Measurements from ENCODE around the gene PCDHGC3. TPM values are rescaled to one million over a fixed set of nuclear protein-coding genes. Genes with fewer than 3 reads are reported as not detected.

PCDHGC3 gene
- total and polyA plus RNA-seq, 2 of the 4 experiments (the other 2 are of a cell fraction), result 21.1 to 72.1 TPM

DNA sequence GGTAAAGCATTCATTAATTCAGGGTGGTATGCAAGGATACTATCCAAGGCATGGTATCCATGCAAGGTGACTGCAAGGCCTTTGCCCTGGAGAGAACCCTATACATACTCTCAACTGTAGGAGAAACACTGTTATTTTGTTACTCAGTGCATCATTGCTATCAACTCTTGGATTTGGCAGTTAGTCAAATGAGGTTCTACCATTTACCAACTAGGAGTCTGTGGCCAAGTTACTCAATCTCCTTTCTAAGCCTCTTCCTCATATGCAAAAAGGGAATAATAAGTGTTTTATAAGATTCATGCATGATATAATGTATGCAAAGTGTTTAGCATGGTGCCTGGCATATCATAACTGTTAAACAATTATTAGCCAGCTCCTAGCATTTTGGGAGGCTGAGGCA is 4.0 kb downstream of the PCDHGC3 start:
- H4K8ac ChIP-seq (ENCODE audit: low read depth in 2 of 2, low read length in 2 of 2), result no peak overlapping the region
- no TSS peak for BruUV-seq (replicated peaks)
- H3K9ac ChIP-seq (ENCODE audit: low read depth, low read length), result no peak overlapping the region
- ATAC-seq (ENCODE audit: low read depth) (no peak), DNase-seq (peak; percentile 33)
- H2BK20ac ChIP-seq (ENCODE audit: low read depth, low read length), result no peak overlapping the region
- H2AFZ ChIP-seq (replicated peaks; ENCODE audit: low read length, poor library complexity), result no peak overlapping the region
- no peak overlapping the region for H2BK120ac ChIP-seq (ENCODE audit: low read depth, low read length)
- in situ Hi-C loops (cut with MboI; ENCODE audit: low sequenced_read_pairs), result loop anchor here (5.0 kb wide), 1 partner anchor 43 kb away; no protein-coding TSS in a partner anchor
- H2AK5ac ChIP-seq (ENCODE audit: low read depth, low read length), result no peak overlapping the region
- H3K23ac ChIP-seq (ENCODE audit: low read depth, low read length), result peak overlapping the region; percentile 67; the same call in 1 of the 2 replicates
- no peak overlapping the region for H2BK15ac ChIP-seq (ENCODE audit: low read depth, low read length)
- H2AK9ac ChIP-seq (replicated peaks; ENCODE audit: low read depth, low read length, poor library complexity), result no peak overlapping the region
- H3K18ac ChIP-seq (ENCODE audit: low read depth, low read length), result no peak overlapping the region
- no peak overlapping the region for H3K4me3 ChIP-seq (ENCODE audit: insufficient read depth, low read depth, low read length)
- H3K9me3 ChIP-seq (ENCODE audit: control insufficient read depth, insufficient read depth, low read length), result no peaks in the 10 kb centered on the region
- ChIA-PET CTCF (no interaction called here), POLR2A (ENCODE audit: unreplicated experiment) (no interaction called here)
- no peak overlapping the region for H4K91ac ChIP-seq (ENCODE audit: insufficient read depth, low read depth, low read length)
- no peak for TF ChIP-seq BHLHE40 (IDR thresholded peaks at IDR 0.05; ENCODE audit: low read depth, low read length)
- no peak for TF ChIP-seq RCOR1 (IDR thresholded peaks at IDR 0.05; ENCODE audit: insufficient replicate concordance, low read length)
- TF ChIP-seq CHD1 (IDR thresholded peaks at IDR 0.05; ENCODE audit: low read depth, low read length), result no peak
- TF ChIP-seq, protein P1, sequence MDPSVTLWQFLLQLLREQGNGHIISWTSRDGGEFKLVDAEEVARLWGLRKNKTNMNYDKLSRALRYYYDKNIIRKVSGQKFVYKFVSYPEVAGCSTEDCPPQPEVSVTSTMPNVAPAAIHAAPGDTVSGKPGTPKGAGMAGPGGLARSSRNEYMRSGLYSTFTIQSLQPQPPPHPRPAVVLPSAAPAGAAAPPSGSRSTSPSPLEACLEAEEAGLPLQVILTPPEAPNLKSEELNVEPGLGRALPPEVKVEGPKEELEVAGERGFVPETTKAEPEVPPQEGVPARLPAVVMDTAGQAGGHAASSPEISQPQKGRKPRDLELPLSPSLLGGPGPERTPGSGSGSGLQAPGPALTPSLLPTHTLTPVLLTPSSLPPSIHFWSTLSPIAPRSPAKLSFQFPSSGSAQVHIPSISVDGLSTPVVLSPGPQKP (IDR thresholded peaks at IDR 0.05; ENCODE audit: borderline replicate concordance, low read depth, low read length), result no peak
- TF ChIP-seq, protein P2, sequence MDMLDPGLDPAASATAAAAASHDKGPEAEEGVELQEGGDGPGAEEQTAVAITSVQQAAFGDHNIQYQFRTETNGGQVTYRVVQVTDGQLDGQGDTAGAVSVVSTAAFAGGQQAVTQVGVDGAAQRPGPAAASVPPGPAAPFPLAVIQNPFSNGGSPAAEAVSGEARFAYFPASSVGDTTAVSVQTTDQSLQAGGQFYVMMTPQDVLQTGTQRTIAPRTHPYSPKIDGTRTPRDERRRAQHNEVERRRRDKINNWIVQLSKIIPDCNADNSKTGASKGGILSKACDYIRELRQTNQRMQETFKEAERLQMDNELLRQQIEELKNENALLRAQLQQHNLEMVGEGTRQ (IDR thresholded peaks at IDR 0.05; ENCODE audit: low read depth, low read length), result no peak
- no peak for TF ChIP-seq RAD21 (IDR thresholded peaks at IDR 0.05; ENCODE audit: low read length)
- no peak for TF ChIP-seq CEBPB (IDR thresholded peaks at IDR 0.05; ENCODE audit: low read depth, low read length)
- TF ChIP-seq, protein P3, sequence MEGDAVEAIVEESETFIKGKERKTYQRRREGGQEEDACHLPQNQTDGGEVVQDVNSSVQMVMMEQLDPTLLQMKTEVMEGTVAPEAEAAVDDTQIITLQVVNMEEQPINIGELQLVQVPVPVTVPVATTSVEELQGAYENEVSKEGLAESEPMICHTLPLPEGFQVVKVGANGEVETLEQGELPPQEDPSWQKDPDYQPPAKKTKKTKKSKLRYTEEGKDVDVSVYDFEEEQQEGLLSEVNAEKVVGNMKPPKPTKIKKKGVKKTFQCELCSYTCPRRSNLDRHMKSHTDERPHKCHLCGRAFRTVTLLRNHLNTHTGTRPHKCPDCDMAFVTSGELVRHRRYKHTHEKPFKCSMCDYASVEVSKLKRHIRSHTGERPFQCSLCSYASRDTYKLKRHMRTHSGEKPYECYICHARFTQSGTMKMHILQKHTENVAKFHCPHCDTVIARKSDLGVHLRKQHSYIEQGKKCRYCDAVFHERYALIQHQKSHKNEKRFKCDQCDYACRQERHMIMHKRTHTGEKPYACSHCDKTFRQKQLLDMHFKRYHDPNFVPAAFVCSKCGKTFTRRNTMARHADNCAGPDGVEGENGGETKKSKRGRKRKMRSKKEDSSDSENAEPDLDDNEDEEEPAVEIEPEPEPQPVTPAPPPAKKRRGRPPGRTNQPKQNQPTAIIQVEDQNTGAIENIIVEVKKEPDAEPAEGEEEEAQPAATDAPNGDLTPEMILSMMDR (conservative IDR thresholded peaks at IDR 0.05; ENCODE audit: low read depth, low read length), result no peak
- TF ChIP-seq FOS (IDR thresholded peaks at IDR 0.05; ENCODE audit: low read depth, low read length), result no peak
- TF ChIP-seq MXI1 (IDR thresholded peaks at IDR 0.05; ENCODE audit: borderline replicate concordance, low read depth, low read length), result no peak
- TF ChIP-seq SMC3 (IDR thresholded peaks at IDR 0.05; ENCODE audit: low read depth, low read length), result no peak
- TF ChIP-seq MAFK (IDR thresholded peaks at IDR 0.05; ENCODE audit: low read depth, low read length), result no peak
- TF ChIP-seq POLR2A (IDR thresholded peaks at IDR 0.05; ENCODE audit: low read depth, low read length), result no peak
- TF ChIP-seq MAZ (IDR thresholded peaks at IDR 0.05; ENCODE audit: borderline replicate concordance, low read depth, low read length), result no peak
- no peak for TF ChIP-seq NFE2L2 (IDR thresholded peaks at IDR 0.05; ENCODE audit: low read depth, low read length)
- no peak for TF ChIP-seq RFX5 (IDR thresholded peaks at IDR 0.05; ENCODE audit: low read depth, low read length)
- H3K27ac ChIP-seq (ENCODE audit: insufficient read depth, low read length), result no peak overlapping the region
- H3K56ac ChIP-seq (ENCODE audit: extremely low read depth, insufficient read depth, low read length), result no peak overlapping the region
- peaks cover 30 to 68% of the 10 kb centered on the region in 2 experiments for H3K79me1 ChIP-seq (ENCODE audit: low read depth in 1 of 2, low read length in 2 of 2)
- H4K20me1 ChIP-seq (ENCODE audit: insufficient read depth, low read length), result peaks cover 44% of the 10 kb centered on the region
- no peak overlapping the region; the same call in 1 of the 2 replicates for H3K4me2 ChIP-seq (ENCODE audit: low read depth, low read length)
- H3K36me3 ChIP-seq (ENCODE audit: control insufficient read depth, insufficient read depth, low read length), result no peaks in the 10 kb centered on the region; the same call in 1 of the 2 replicates
- dilution Hi-C loops (cut with HindIII; ENCODE audit: low sequenced_read_pairs, unreplicated experiment), result no loop called here
- H3K9me1 ChIP-seq (ENCODE audit: insufficient read depth, low read length), result peaks cover 6% of the 10 kb centered on the region; the same call in 1 of the 2 replicates
- intact Hi-C loops (cut with micrococcal nuclease), result loop anchor here (5.0 kb wide), 2 partner anchors 47 to 62 kb away; partner anchors contain the start of genes PCDHGA12 and PCDHGB7
- H3K14ac ChIP-seq (replicated peaks; ENCODE audit: low read depth, low read length), result no peak overlapping the region
- H3K4me1 ChIP-seq (ENCODE audit: control insufficient read depth, insufficient read depth, low read length), result peaks cover 19% of the 10 kb centered on the region
- H3K27me3 ChIP-seq (ENCODE audit: control insufficient read depth, insufficient read depth, low read length), result no peaks in the 10 kb centered on the region
- no peak overlapping the region for H2BK5ac ChIP-seq (ENCODE audit: low read depth, low read length, poor library complexity, severe bottlenecking)
- H4K5ac ChIP-seq (ENCODE audit: low read depth, low read length), result no peak overlapping the region
- no peak overlapping the region for H3K4ac ChIP-seq (ENCODE audit: low read depth, low read length)

Measured in IMR-90 (cell line).